ENCODE data around the gene COL1A1. TPM values are rescaled to one million over a fixed set of nuclear protein-coding genes. Genes with fewer than 3 reads are reported as not detected.

COL1A1 gene
- total and polyA plus RNA-seq, 8 donors = 9.0 to 875 (median 20.9) TPM

GRCh38 chr17:50147841-50148225, 53.6 kb downstream of the COL1A1 start:
- intact Hi-C loops (cut with DNase I) = no loop called here

GRCh38 chr17:50146927-50147665, 54.3 kb downstream of the COL1A1 start:
- ATAC-seq (no peak), FAIRE-seq (no peak), DNase-seq (peak in 2 of 6 donors; percentile 53 to 60)
- Histone ChIP-seq H3K27ac (peak overlapping the region in 3 of 4 donors; percentile 10 to 85 (median 23)), H3K27me3 (no peaks in the 10 kb centered on the region), H3K4me3 (peak overlapping the region in 2 of 4 donors; percentile 70 to 93), H3K36me3 (peaks cover 0 to 19% (median 7%) of the 10 kb centered on the region in 3 donors), H3K9me3 (no peaks in the 10 kb centered on the region), H3K4me1 (peaks cover 5 to 11% (median 10%) of the 10 kb centered on the region in 3 donors)
- no peak for TF ChIP-seq CTCF (IDR thresholded peaks at IDR 0.05)
- 35 to 45% methylated on average over 15 of the region's 15 CpGs for WGBS, 2 donors
- intact Hi-C loops (cut with DNase I) = no loop called here

More at GRCh38 chr17:50147841-50148225, 53.6 kb downstream of the COL1A1 start:
- Histone ChIP-seq H3K4me1 (peaks cover 10 to 16% (median 10%) of the 10 kb centered on the region in 3 donors), H3K27ac (peak overlapping the region in 2 of 4 donors; percentile 85 to 86), H3K27me3 (no peaks in the 10 kb centered on the region), H3K9me3 (no peaks in the 10 kb centered on the region), H3K4me3 (peak overlapping the region in 3 of 4 donors; percentile 70 to 93 (median 75)), H3K36me3 (peaks cover 0 to 13% (median 0%) of the 10 kb centered on the region in 3 donors)
- peak in 4 of 6 donors; percentile 63 to 74 (median 66) for DNase-seq
- TF ChIP-seq CTCF (IDR thresholded peaks at IDR 0.05) = no peak
- no peak for FAIRE-seq
- ATAC-seq = peak; percentile 6 to 25 (median 16)
- 7 to 14% methylated on average over 5 of the region's 5 CpGs for WGBS, 2 donors

GRCh38 chr17:50146230-50146926, 55.1 kb downstream of the COL1A1 start:
- no peak for ATAC-seq
- 63 to 67% methylated on average over 10 of the region's 10 CpGs for WGBS, 2 donors
- H3K9me3 ChIP-seq = no peaks in the 10 kb centered on the region
- H3K4me1 ChIP-seq = peaks cover 5 to 11% (median 10%) of the 10 kb centered on the region in 3 donors
- H3K27me3 ChIP-seq = no peaks in the 10 kb centered on the region
- peaks cover 0 to 19% (median 7%) of the 10 kb centered on the region in 3 donors for H3K36me3 ChIP-seq
- H3K27ac ChIP-seq = peak overlapping the region in 2 of 4 donors; percentile 23 to 28
- peak overlapping the region in 2 of 4 donors; percentile 70 to 93 for H3K4me3 ChIP-seq
- intact Hi-C loops (cut with DNase I) = no loop called here
- no peak for TF ChIP-seq CTCF (IDR thresholded peaks at IDR 0.05)
- DNase-seq = peak in 1 of 6 donors; percentile 63
- no peak for FAIRE-seq

- ATAC-seq = no peak
- TF ChIP-seq CTCF (IDR thresholded peaks at IDR 0.05) = no peak
- peaks cover 0 to 19% (median 7%) of the 10 kb centered on the region in 3 donors for H3K36me3 ChIP-seq
- no peaks in the 10 kb centered on the region for H3K27me3 ChIP-seq
- 84% methylated on average over 11 of the region's 11 CpGs for WGBS, 2 donors
- H3K4me3 ChIP-seq = no peak overlapping the region
- peaks cover 5 to 11% (median 10%) of the 10 kb centered on the region in 3 donors for H3K4me1 ChIP-seq
- no peaks in the 10 kb centered on the region for H3K9me3 ChIP-seq
- FAIRE-seq = no peak
- intact Hi-C loops (cut with DNase I) = no loop called here
- DNase-seq = peak in 1 of 6 donors; percentile 55
- no peak overlapping the region for H3K27ac ChIP-seq
These were observed 55.8 kb downstream of the COL1A1 start for GRCh38 chr17:50145532-50146229.

Measured in pancreas (tissue), 10 donors.